Sigmoid colon (tissue), 4 donors: ENCODE measurements around the gene ENAM.

Source experiments
- POLR2A ChIP-seq, 2 donors: fragments of 450-650 bp; IDR thresholded peaks; one replicate each; pipeline ENCODE4 v1.6.1; 2016; ENCODE audit warnings: antibody characterized with exemption in 2 of 2, mild to moderate bottlenecking in 2 of 2, moderate library complexity in 2 of 2
- POLR2AphosphoS5 ChIP-seq, 4 donors: sonication (generic); formaldehyde crosslinking; IDR thresholded peaks; one replicate each; pipeline ENCODE4 v1.6.1; 2017; ENCODE audit warnings: antibody characterized with exemption in 4 of 4
- TF ChIP-seq, protein P1 (sequence below), 4 experiments: fragments of 450-650 bp in 3 of 4; fragments of 200-600 bp in 1 of 4; IDR thresholded peaks; one replicate each; pipeline ENCODE4 v1.5.1; 2016 to 2019; ENCODE audit warnings: antibody characterized with exemption in 4 of 4, mild to moderate bottlenecking in 3 of 4, moderate library complexity in 2 of 4

DNA sequence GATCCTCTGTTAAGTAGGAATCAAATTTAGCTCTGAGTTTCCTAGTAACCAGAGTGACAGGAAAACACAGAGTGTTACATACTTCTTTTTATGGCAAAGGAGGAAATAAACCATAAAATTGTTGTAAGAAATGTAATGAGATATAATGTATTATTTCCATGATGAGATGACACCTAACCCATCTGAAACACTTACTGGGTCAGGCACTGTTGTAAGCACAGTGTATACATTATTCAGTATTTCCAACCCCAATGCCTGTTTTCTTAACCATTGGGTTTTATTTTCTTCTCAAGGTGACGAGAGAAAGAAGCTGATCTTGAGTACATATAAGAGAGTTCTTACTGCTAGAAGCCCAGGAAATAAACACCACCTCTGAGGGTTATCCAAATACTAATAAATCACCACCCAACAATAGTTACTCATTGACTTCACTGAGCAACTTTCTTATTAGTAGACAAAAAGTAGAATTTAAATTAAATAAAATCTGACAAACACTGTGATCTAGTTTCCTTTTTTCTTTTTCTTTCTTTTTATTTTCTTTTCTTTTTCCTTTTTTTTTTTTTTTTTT lies 4.2 kb upstream of the ENAM start:
- TF ChIP-seq, protein P1, sequence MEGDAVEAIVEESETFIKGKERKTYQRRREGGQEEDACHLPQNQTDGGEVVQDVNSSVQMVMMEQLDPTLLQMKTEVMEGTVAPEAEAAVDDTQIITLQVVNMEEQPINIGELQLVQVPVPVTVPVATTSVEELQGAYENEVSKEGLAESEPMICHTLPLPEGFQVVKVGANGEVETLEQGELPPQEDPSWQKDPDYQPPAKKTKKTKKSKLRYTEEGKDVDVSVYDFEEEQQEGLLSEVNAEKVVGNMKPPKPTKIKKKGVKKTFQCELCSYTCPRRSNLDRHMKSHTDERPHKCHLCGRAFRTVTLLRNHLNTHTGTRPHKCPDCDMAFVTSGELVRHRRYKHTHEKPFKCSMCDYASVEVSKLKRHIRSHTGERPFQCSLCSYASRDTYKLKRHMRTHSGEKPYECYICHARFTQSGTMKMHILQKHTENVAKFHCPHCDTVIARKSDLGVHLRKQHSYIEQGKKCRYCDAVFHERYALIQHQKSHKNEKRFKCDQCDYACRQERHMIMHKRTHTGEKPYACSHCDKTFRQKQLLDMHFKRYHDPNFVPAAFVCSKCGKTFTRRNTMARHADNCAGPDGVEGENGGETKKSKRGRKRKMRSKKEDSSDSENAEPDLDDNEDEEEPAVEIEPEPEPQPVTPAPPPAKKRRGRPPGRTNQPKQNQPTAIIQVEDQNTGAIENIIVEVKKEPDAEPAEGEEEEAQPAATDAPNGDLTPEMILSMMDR (IDR thresholded peaks at IDR 0.05), result no peak
- TF ChIP-seq POLR2A (IDR thresholded peaks at IDR 0.05) (no peak), POLR2AphosphoS5 (IDR thresholded peaks at IDR 0.05) (no peak)
